Measurements from ENCODE around the gene DCAKD. TPM values are rescaled to one million over a fixed set of nuclear protein-coding genes. Genes with fewer than 3 reads are reported as not detected.

DCAKD gene
- polyA plus RNA-seq (2013, experiment 1 of 2), result 46.9 TPM
- polyA plus RNA-seq (2013, experiment 2 of 2), result 45.0 TPM

GRCh38 chr17:45051060-45051719 is at the start of gene DCAKD:
DCAKD (minus strand) TSS chr17:45051632; CDS start chr17:45034885, 16,747 bp downstream.
- Histone ChIP-seq H2BK120ac (ENCODE audit: low read depth, low read length) (no peak within 1 kb of the TSS), H3K36me3 (replicated peaks in 1 of 2; ENCODE audit: control insufficient read depth in 2 of 2, insufficient read depth in 2 of 2, low read length in 2 of 2) (peaks cover 2 to 19% of the 10 kb centered on the region in 2 donors), H2BK12ac (ENCODE audit: low read length) (no peak within 1 kb of the TSS), H3K23ac (ENCODE audit: low read depth, low read length, poor library complexity) (no peak within 1 kb of the TSS), H3K18ac (ENCODE audit: low read length) (peak within 1 kb of the TSS; percentile 82), H4K8ac (ENCODE audit: low read depth, low read length) (no peak within 1 kb of the TSS), H3K4me1 (ENCODE audit: control insufficient read depth in 2 of 2, insufficient read depth in 1 of 2, low read depth in 1 of 2, low read length in 2 of 2) (peaks cover 4 to 10% of the 10 kb centered on the region in 2 donors), H3K27ac (replicated peaks; ENCODE audit: low read length) (peak within 1 kb of the TSS; percentile 74), H3K4me3 (ENCODE audit: low read length in 2 of 2) (peak within 1 kb of the TSS; percentile 68 to 85), H2BK15ac (ENCODE audit: low read length) (no peak within 1 kb of the TSS), H3K4ac (ENCODE audit: low read length) (no peak within 1 kb of the TSS), H3K4me2 (ENCODE audit: insufficient read depth, low read length, poor library complexity, severe bottlenecking) (peak within 1 kb of the TSS; percentile 68), H2BK5ac (ENCODE audit: low read length) (peak within 1 kb of the TSS; percentile 71), H3K27me3 (ENCODE audit: control insufficient read depth in 3 of 3, insufficient read depth in 3 of 3, low read depth in 1 of 3, low read length in 3 of 3) (no peaks in the 10 kb centered on the region), H3K9me3 (replicated peaks in 1 of 2; ENCODE audit: control insufficient read depth in 2 of 2, insufficient read depth in 1 of 2, low read depth in 1 of 2, low read length in 2 of 2) (peaks cover 0 to 2% of the 10 kb centered on the region in 2 donors), H3K79me1 (ENCODE audit: low read depth, low read length) (peaks cover 1% of the 10 kb centered on the region), H4K91ac (ENCODE audit: low read depth, low read length, poor library complexity) (no peak within 1 kb of the TSS), H3K9ac (ENCODE audit: low read depth, low read length, poor library complexity) (peak within 1 kb of the TSS; percentile 79), H2AFZ (ENCODE audit: low read length) (peak within 1 kb of the TSS; percentile 87), H2AK5ac (ENCODE audit: low read depth, low read length) (no peak within 1 kb of the TSS), H3K14ac (ENCODE audit: low read length) (no peak within 1 kb of the TSS)
- no CpG with 5 or more reads among the region's 56 CpGs for WGBS, 2 donors (ENCODE audit: extremely low coverage in 2 of 2, insufficient read length in 2 of 2, insufficient replicate concordance in 1 of 2)
- DNase-seq (ENCODE audit: low spot score), result peak; percentile 95

- no peak overlapping the region for H3K4me2 ChIP-seq (ENCODE audit: insufficient read depth, low read length, poor library complexity, severe bottlenecking)
- peak; percentile 74 for DNase-seq (ENCODE audit: low spot score)
- H3K4me1 ChIP-seq (ENCODE audit: control insufficient read depth in 2 of 2, insufficient read depth in 1 of 2, low read depth in 1 of 2, low read length in 2 of 2), result no peaks in the 10 kb centered on the region
- H3K9me3 ChIP-seq (replicated peaks in 1 of 2; ENCODE audit: control insufficient read depth in 2 of 2, insufficient read depth in 1 of 2, low read depth in 1 of 2, low read length in 2 of 2), result no peaks in the 10 kb centered on the region
- H4K8ac ChIP-seq (ENCODE audit: low read depth, low read length), result no peak overlapping the region
- H2BK15ac ChIP-seq (ENCODE audit: low read length), result no peak overlapping the region
- no peaks in the 10 kb centered on the region for H3K27me3 ChIP-seq (ENCODE audit: control insufficient read depth in 3 of 3, insufficient read depth in 3 of 3, low read depth in 1 of 3, low read length in 3 of 3)
- no peak overlapping the region for H2BK120ac ChIP-seq (ENCODE audit: low read depth, low read length)
- no peak overlapping the region for H3K18ac ChIP-seq (ENCODE audit: low read length)
- no peak overlapping the region for H2BK5ac ChIP-seq (ENCODE audit: low read length)
- H3K36me3 ChIP-seq (replicated peaks in 1 of 2; ENCODE audit: control insufficient read depth in 2 of 2, insufficient read depth in 2 of 2, low read length in 2 of 2), result peaks cover 60 to 93% of the 10 kb centered on the region in 2 donors
- H2AFZ ChIP-seq (ENCODE audit: low read length), result no peak overlapping the region
- H2AK5ac ChIP-seq (ENCODE audit: low read depth, low read length), result no peak overlapping the region
- no peak overlapping the region for H4K91ac ChIP-seq (ENCODE audit: low read depth, low read length, poor library complexity)
- H3K9ac ChIP-seq (ENCODE audit: low read depth, low read length, poor library complexity), result no peak overlapping the region
- no peak overlapping the region for H3K4me3 ChIP-seq (ENCODE audit: low read length in 2 of 2)
- no CpG with 5 or more reads among the region's 9 CpGs for WGBS, 2 donors (ENCODE audit: extremely low coverage in 2 of 2, insufficient read length in 2 of 2, insufficient replicate concordance in 1 of 2)
- H3K79me1 ChIP-seq (ENCODE audit: low read depth, low read length), result no peaks in the 10 kb centered on the region
- no peak overlapping the region for H3K23ac ChIP-seq (ENCODE audit: low read depth, low read length, poor library complexity)
- no peak overlapping the region for H2BK12ac ChIP-seq (ENCODE audit: low read length)
- no peak overlapping the region for H3K27ac ChIP-seq (replicated peaks; ENCODE audit: low read length)
- H3K14ac ChIP-seq (ENCODE audit: low read length), result no peak overlapping the region
- H3K4ac ChIP-seq (ENCODE audit: low read length), result no peak overlapping the region
Measured at GRCh38 chr17:45098869-45099616, 47.6 kb upstream of the DCAKD start.

DNA sequence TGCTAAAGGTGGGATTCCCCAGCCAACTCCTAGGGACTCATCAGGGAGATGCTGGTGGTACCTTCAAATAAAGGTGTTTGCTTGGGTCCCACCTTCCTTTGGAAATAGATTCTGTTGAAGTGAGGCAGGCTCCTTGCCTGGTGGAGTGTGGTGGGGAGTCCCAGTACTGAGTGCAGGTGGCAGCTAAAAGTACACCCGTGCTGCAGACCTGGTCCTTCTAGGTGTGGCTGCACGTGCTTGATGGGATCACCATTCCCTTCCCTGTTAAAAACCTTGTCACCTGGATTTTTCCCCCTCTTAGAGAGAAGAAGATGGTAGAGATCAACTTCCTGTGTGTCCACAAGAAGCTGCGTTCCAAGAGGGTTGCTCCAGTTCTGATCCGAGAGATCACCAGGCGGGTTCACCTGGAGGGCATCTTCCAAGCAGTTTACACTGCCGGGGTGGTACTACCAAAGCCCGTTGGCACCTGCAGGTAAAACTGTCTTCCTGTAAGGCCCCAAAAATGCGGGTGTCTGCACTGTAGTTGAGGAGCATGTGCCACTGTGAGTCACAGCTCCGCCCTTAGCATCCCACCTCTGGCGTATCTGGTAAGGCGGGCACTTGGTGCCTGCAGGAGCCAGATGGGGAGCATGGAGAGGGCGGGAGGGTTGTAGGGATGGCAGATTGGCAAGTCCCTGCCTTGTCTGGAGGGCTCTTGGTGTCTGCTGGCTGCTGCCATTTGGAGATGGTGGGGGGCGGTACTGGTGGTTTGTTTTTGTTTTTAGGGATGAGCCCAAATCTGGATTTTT is 46.8 kb upstream of the DCAKD start:
- DNase-seq (ENCODE audit: low spot score), result no peak
- H3K27ac ChIP-seq (replicated peaks; ENCODE audit: low read length), result no peak overlapping the region
- H2AFZ ChIP-seq (ENCODE audit: low read length), result no peak overlapping the region
- no peak overlapping the region for H2BK15ac ChIP-seq (ENCODE audit: low read length)
- H3K18ac ChIP-seq (ENCODE audit: low read length), result no peak overlapping the region
- no peaks in the 10 kb centered on the region for H3K4me1 ChIP-seq (ENCODE audit: control insufficient read depth in 2 of 2, insufficient read depth in 1 of 2, low read depth in 1 of 2, low read length in 2 of 2)
- no peak overlapping the region for H3K9ac ChIP-seq (ENCODE audit: low read depth, low read length, poor library complexity)
- H4K91ac ChIP-seq (ENCODE audit: low read depth, low read length, poor library complexity), result no peak overlapping the region
- H3K4ac ChIP-seq (ENCODE audit: low read length), result no peak overlapping the region
- no peaks in the 10 kb centered on the region for H3K9me3 ChIP-seq (replicated peaks in 1 of 2; ENCODE audit: control insufficient read depth in 2 of 2, insufficient read depth in 1 of 2, low read depth in 1 of 2, low read length in 2 of 2)
- H3K4me2 ChIP-seq (ENCODE audit: insufficient read depth, low read length, poor library complexity, severe bottlenecking), result no peak overlapping the region
- no peak overlapping the region for H3K23ac ChIP-seq (ENCODE audit: low read depth, low read length, poor library complexity)
- no peak overlapping the region for H2BK120ac ChIP-seq (ENCODE audit: low read depth, low read length)
- H3K27me3 ChIP-seq (ENCODE audit: control insufficient read depth in 3 of 3, insufficient read depth in 3 of 3, low read depth in 1 of 3, low read length in 3 of 3), result no peaks in the 10 kb centered on the region
- H2BK12ac ChIP-seq (ENCODE audit: low read length), result no peak overlapping the region
- peaks cover 59 to 93% of the 10 kb centered on the region in 2 donors for H3K36me3 ChIP-seq (replicated peaks in 1 of 2; ENCODE audit: control insufficient read depth in 2 of 2, insufficient read depth in 2 of 2, low read length in 2 of 2)
- no peak overlapping the region for H4K8ac ChIP-seq (ENCODE audit: low read depth, low read length)
- no peak overlapping the region for H2BK5ac ChIP-seq (ENCODE audit: low read length)
- H3K4me3 ChIP-seq (ENCODE audit: low read length in 2 of 2), result no peak overlapping the region
- no peaks in the 10 kb centered on the region for H3K79me1 ChIP-seq (ENCODE audit: low read depth, low read length)
- WGBS, 2 donors (ENCODE audit: extremely low coverage in 2 of 2, insufficient read length in 2 of 2, insufficient replicate concordance in 1 of 2), result no CpG with 5 or more reads among the region's 13 CpGs
- H3K14ac ChIP-seq (ENCODE audit: low read length), result no peak overlapping the region
- no peak overlapping the region for H2AK5ac ChIP-seq (ENCODE audit: low read depth, low read length)

Measured in neuronal stem cell (in vitro differentiated cells).